HS-5 (cell line): ENCODE measurements around the gene DUSP12.
"Not testable (repeated sequence)": the region's sequence is repeated elsewhere in the genome, so short reads cannot be mapped to it uniquely, and the experiment has no call there.

Source experiments
- DNase-seq: peaks from one replicate; pipeline ENCODE4 v3.0.0-alpha.2; 2012; ENCODE audit warnings: low read depth

Gene DUSP12

GRCh38 chr1:161727256-161727924 lies 22.2 kb upstream of the DUSP12 start:
- DNase-seq: peak; percentile 40

- DNase-seq: no peak
Measured at GRCh38 chr1:161728376-161729226, 21.0 kb upstream of the DUSP12 start.

GRCh38 chr1:161730050-161730564 lies 19.5 kb upstream of the DUSP12 start:
- peak; percentile 74 for DNase-seq

GRCh38 chr1:161731241-161731640 lies 18.3 kb upstream of the DUSP12 start:
- no peak for DNase-seq

- DNase-seq: no peak
Measured at GRCh38 chr1:161731981-161732718, 17.4 kb upstream of the DUSP12 start.

- peak; percentile 85 for DNase-seq
Measured at GRCh38 chr1:161733526-161733925, 16.1 kb upstream of the DUSP12 start.

GRCh38 chr1:161735837-161736236 lies 13.7 kb upstream of the DUSP12 start:
- no peak for DNase-seq

GRCh38 chr1:161736335-161736969 lies 13.1 kb upstream of the DUSP12 start:
- DNase-seq: peak; percentile 36

- DNase-seq: no peak
Measured at GRCh38 chr1:161737625-161738024, 12.0 kb upstream of the DUSP12 start.

GRCh38 chr1:161738627-161739287 lies 10.8 kb upstream of the DUSP12 start:
- DNase-seq: peak; percentile 77

GRCh38 chr1:161739865-161740566 lies 9.6 kb upstream of the DUSP12 start:
- DNase-seq: no peak

GRCh38 chr1:161740921-161741320 lies 8.7 kb upstream of the DUSP12 start:
- no peak for DNase-seq

GRCh38 chr1:161743231-161743630 lies 6.4 kb upstream of the DUSP12 start:
- no peak for DNase-seq

GRCh38 chr1:161747801-161748200 lies 1.8 kb upstream of the DUSP12 start:
- DNase-seq: no peak

- DNase-seq: no peak
Measured at GRCh38 chr1:161763522-161764098, 14.0 kb downstream of the DUSP12 start.

- DNase-seq: peak; percentile 70
Measured at GRCh38 chr1:161766102-161766981, 16.8 kb downstream of the DUSP12 start, which contains the start of gene ATF6. Gene ATF6, plus strand, starts transcription at chr1:161766320. Its CDS starts 41 bp downstream, at chr1:161766361.

GRCh38 chr1:161768461-161768860 lies 18.9 kb downstream of the DUSP12 start:
- DNase-seq: no peak

- no peak for DNase-seq
Measured at GRCh38 chr1:161768986-161769672, 19.5 kb downstream of the DUSP12 start.

GRCh38 chr1:161769673-161770045 lies 20.1 kb downstream of the DUSP12 start:
- not testable (repeated sequence) for DNase-seq
